GM12873 (cell line): ENCODE measurements around the gene KCTD17.

ENCODE experiments used
- CTCF ChIP-seq: IDR thresholded peaks from 2 replicates; pipeline ENCODE4 v1.5.1; 2012; ENCODE audit warnings: low read depth, mild to moderate bottlenecking, moderate library complexity, low read length, control low read depth; ENCODE audit not compliant: insufficient read depth; ENCODE audit errors: missing control alignments

The KCTD17 gene

GRCh38 chr22:37016134-37016910 lies 35.2 kb upstream of the KCTD17 start:
- no peak for TF ChIP-seq CTCF

GRCh38 chr22:37017356-37017755 lies 34.2 kb upstream of the KCTD17 start:
- TF ChIP-seq CTCF: no peak

GRCh38 chr22:37018086-37018814 lies 33.3 kb upstream of the KCTD17 start:
- no peak for TF ChIP-seq CTCF

- TF ChIP-seq CTCF: no peak
These were observed 32.7 kb upstream of the KCTD17 start for GRCh38 chr22:37018815-37019308.

GRCh38 chr22:37019309-37020191 lies 32.0 kb upstream of the KCTD17 start, which contains the start of the genes MPST and TST:
MPST (plus strand) TSS chr22:37019742; CDS start chr22:37019837, 95 bp downstream.
TST (minus strand) TSS chr22:37019447; CDS start chr22:37018732, 715 bp downstream.
- TF ChIP-seq CTCF: peak; percentile 16

GRCh38 chr22:37020192-37020479 lies 31.4 kb upstream of the KCTD17 start:
- TF ChIP-seq CTCF: no peak

GRCh38 chr22:37021041-37021440 lies 30.5 kb upstream of the KCTD17 start:
- no peak for TF ChIP-seq CTCF
